ENCODE measurements around the gene MRPL24.
"Not testable (repeated sequence)": the region's sequence is repeated elsewhere in the genome, so short reads cannot be mapped to it uniquely, and the experiment has no call there.

Gene MRPL24

GRCh38 chr1:156740741-156741480 is at the start of gene MRPL24:
Gene MRPL24, minus strand, starts transcription at chr1:156741088. Its CDS starts 2,384 bp downstream, at chr1:156738704.
- DNase-seq (ENCODE audit: low spot score), result peak; percentile 99

GRCh38 chr1:156789621-156790318 is 48.9 kb upstream of the MRPL24 start:
- no peak for DNase-seq (ENCODE audit: low spot score)

GRCh38 chr1:156788136-156788535 is 47.2 kb upstream of the MRPL24 start:
- no peak for DNase-seq (ENCODE audit: low spot score)

- no peak for DNase-seq (ENCODE audit: low spot score)
Observed at GRCh38 chr1:156786640-156787039, 45.8 kb upstream of the MRPL24 start.

- no peak for DNase-seq (ENCODE audit: low spot score)
Observed at GRCh38 chr1:156785458-156785857, 44.6 kb upstream of the MRPL24 start.

- no peak for DNase-seq (ENCODE audit: low spot score)
Observed at GRCh38 chr1:156781585-156782186, 40.8 kb upstream of the MRPL24 start.

GRCh38 chr1:156777573-156777972 is 36.7 kb upstream of the MRPL24 start:
- no peak for DNase-seq (ENCODE audit: low spot score)

GRCh38 chr1:156776942-156777341 is 36.1 kb upstream of the MRPL24 start:
- DNase-seq (ENCODE audit: low spot score), result no peak

GRCh38 chr1:156775799-156776198 is 34.9 kb upstream of the MRPL24 start:
- DNase-seq (ENCODE audit: low spot score), result no peak

GRCh38 chr1:156773607-156774006 is 32.7 kb upstream of the MRPL24 start:
- no peak for DNase-seq (ENCODE audit: low spot score)

GRCh38 chr1:156772728-156773497 is 32.0 kb upstream of the MRPL24 start:
- DNase-seq (ENCODE audit: low spot score), result no peak

- no peak for DNase-seq (ENCODE audit: low spot score)
Observed at GRCh38 chr1:156772222-156772621, 31.3 kb upstream of the MRPL24 start.

GRCh38 chr1:156768610-156769295 is 27.9 kb upstream of the MRPL24 start:
- DNase-seq (ENCODE audit: low spot score), result no peak

GRCh38 chr1:156767879-156768604 is 27.2 kb upstream of the MRPL24 start:
- no peak for DNase-seq (ENCODE audit: low spot score)

GRCh38 chr1:156767101-156767878 is 26.4 kb upstream of the MRPL24 start, which contains the start of gene PRCC:
Gene PRCC, plus strand, starts transcription at chr1:156767535. Its CDS starts 237 bp downstream, at chr1:156767772.
- DNase-seq (ENCODE audit: low spot score), result peak; percentile 99

GRCh38 chr1:156766298-156767100 is 25.6 kb upstream of the MRPL24 start:
- DNase-seq (ENCODE audit: low spot score), result no peak

- DNase-seq (ENCODE audit: low spot score), result no peak
Observed at GRCh38 chr1:156765666-156766065, 24.8 kb upstream of the MRPL24 start.

GRCh38 chr1:156765136-156765535 is 24.2 kb upstream of the MRPL24 start:
- DNase-seq (ENCODE audit: low spot score), result not testable (repeated sequence)

- no peak for DNase-seq (ENCODE audit: low spot score)
Observed at GRCh38 chr1:156760796-156761104, 19.9 kb upstream of the MRPL24 start.

Measured in kidney capillary endothelial cell (primary cell).